ENCODE data around the gene OXNAD1. TPM values are rescaled to one million over a fixed set of nuclear protein-coding genes. Genes with fewer than 3 reads are reported as not detected.
A peak's percentile ranks its signal among the peaks of the same experiment; 100 is the strongest.

OXNAD1 gene
- total RNA-seq, 4 donors from 2014 or later = 11.4 to 14.9 (median 13.1) TPM

DNA sequence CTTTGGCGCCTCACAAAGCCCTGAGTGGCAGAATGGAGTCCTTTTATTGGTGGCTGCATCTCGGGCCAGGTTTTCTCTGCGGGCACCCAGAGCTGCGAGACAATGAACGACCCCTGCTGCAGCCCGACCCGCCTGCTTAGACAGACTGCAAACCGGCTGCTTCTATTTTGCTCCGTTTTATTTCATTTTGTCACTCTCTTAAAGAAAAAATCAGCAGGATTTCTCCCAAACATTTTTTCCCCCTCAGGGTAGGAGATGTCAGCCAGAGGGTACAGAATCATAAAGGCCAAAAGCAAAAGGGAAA, 64.8 kb downstream of the OXNAD1 start:
- Histone ChIP-seq H3K27me3 (no peaks in the 10 kb centered on the region), H3K9me3 (peaks cover 0 to 30% (median 6%) of the 10 kb centered on the region in 4 donors), H3K4me3 (no peak overlapping the region), H3K27ac (peak overlapping the region in 1 of 4 donors; percentile 29), H3K36me3 (peaks cover 0 to 76% (median 0%) of the 10 kb centered on the region in 3 donors), H3K4me1 (peaks cover 0 to 17% (median 0%) of the 10 kb centered on the region in 4 donors)
- no peak for DNase-seq (ENCODE audit: low spot score in 2 of 2)
- TF ChIP-seq EP300 (IDR thresholded peaks at IDR 0.05) (no peak), POLR2A (IDR thresholded peaks at IDR 0.05) (no peak)
- TF ChIP-seq, protein P1, sequence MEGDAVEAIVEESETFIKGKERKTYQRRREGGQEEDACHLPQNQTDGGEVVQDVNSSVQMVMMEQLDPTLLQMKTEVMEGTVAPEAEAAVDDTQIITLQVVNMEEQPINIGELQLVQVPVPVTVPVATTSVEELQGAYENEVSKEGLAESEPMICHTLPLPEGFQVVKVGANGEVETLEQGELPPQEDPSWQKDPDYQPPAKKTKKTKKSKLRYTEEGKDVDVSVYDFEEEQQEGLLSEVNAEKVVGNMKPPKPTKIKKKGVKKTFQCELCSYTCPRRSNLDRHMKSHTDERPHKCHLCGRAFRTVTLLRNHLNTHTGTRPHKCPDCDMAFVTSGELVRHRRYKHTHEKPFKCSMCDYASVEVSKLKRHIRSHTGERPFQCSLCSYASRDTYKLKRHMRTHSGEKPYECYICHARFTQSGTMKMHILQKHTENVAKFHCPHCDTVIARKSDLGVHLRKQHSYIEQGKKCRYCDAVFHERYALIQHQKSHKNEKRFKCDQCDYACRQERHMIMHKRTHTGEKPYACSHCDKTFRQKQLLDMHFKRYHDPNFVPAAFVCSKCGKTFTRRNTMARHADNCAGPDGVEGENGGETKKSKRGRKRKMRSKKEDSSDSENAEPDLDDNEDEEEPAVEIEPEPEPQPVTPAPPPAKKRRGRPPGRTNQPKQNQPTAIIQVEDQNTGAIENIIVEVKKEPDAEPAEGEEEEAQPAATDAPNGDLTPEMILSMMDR (IDR thresholded peaks at IDR 0.05) = no peak
- 53 to 68% methylated on average over 9 of the region's 9 CpGs for WGBS, 2 donors

DNA sequence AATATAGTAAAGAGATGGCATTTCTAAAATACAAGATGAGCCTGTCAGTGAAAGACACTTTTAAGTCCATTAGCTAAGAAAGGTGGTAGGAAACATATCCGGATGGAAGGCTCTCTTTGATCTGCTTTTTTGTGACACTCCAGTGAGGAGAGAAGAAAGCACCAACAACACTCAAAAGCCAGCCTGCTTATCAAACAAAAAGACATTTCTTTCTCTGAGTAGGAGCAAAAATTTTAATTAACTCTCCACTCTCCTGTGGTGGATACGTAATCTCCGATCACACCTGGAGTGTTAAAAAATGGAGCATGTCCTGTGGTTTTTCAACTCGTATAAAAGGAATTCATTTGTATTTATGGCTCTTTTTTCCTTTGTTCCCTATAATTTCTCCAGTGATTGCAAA, 65.3 kb downstream of the OXNAD1 start:
- H3K27me3 ChIP-seq = no peaks in the 10 kb centered on the region
- H3K36me3 ChIP-seq = peaks cover 0 to 78% (median 0%) of the 10 kb centered on the region in 3 donors
- DNase-seq (ENCODE audit: low spot score in 2 of 2) = no peak
- 81 to 85% methylated on average over 4 of the region's 4 CpGs for WGBS, 2 donors
- peaks cover 0 to 17% (median 0%) of the 10 kb centered on the region in 4 donors for H3K4me1 ChIP-seq
- H3K9me3 ChIP-seq = peaks cover 0 to 35% (median 6%) of the 10 kb centered on the region in 4 donors
- TF ChIP-seq POLR2A (IDR thresholded peaks at IDR 0.05) = no peak
- no peak for TF ChIP-seq EP300 (IDR thresholded peaks at IDR 0.05)
- TF ChIP-seq, protein P1 (IDR thresholded peaks at IDR 0.05) = no peak
- no peak overlapping the region for H3K27ac ChIP-seq
- no peak overlapping the region for H3K4me3 ChIP-seq

DNA sequence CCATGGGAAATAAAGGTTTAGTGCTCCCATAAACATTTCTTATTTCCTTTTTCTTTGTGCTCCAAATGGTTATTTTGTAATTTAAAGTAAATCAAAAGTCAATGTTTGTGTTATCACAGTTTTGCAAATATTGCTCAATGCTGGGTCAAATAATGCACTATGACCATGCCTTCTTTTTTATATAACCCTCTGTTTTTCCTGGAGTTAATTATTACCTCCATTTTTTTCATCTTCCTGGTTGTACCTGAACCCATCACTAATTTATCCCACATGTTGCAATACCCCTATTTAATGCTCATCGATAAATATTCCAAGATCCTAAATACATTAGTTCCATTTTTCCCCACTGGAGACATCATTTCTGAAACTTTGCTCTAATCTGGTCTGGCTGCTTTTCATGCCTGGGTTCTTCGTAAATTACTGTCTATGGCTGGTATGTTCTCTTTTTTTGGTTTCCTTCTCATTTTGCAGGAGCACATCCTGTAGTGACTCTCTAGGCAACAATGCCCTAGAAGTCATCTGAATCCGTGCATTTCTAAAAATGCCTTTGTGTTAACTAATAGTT, 66.4 kb downstream of the OXNAD1 start:
- TF ChIP-seq, protein P1 (IDR thresholded peaks at IDR 0.05) = no peak
- TF ChIP-seq EP300 (IDR thresholded peaks at IDR 0.05) = no peak
- no peak for TF ChIP-seq POLR2A (IDR thresholded peaks at IDR 0.05)
- Histone ChIP-seq H3K4me1 (peaks cover 0 to 17% (median 0%) of the 10 kb centered on the region in 4 donors), H3K9me3 (peaks cover 0 to 35% (median 6%) of the 10 kb centered on the region in 4 donors), H3K4me3 (no peak overlapping the region), H3K27ac (no peak overlapping the region), H3K36me3 (peaks cover 0 to 77% (median 0%) of the 10 kb centered on the region in 3 donors), H3K27me3 (no peaks in the 10 kb centered on the region)
- 99 to 100% methylated on average over 3 of the region's 3 CpGs for WGBS, 2 donors
- no peak for DNase-seq (ENCODE audit: low spot score in 2 of 2)

DNA sequence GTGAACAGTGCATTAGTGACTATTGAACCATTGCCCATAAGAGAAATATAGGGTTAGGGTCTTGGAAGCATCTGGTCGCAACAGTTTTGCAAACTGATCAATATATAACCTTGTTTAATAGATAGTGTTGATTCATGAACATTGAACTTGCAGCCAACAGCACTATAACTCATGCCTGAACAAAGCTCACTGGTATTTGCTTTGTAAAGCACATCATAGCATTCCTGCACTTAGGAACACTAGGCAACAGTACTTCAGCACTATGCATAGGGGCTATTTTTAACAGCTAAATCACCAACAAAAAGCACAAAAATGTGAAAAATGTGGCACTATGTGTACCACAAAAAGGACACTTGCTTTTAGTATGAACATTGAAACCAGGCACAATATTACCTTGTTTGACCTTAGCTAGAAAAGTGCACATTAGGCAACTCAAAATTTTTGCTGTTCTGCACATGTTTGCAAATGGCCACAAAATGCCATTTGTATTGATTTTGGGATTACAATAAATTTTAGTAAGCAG, 68.0 kb downstream of the OXNAD1 start:
- no peak overlapping the region for H3K27ac ChIP-seq
- H3K36me3 ChIP-seq = peaks cover 0 to 79% (median 0%) of the 10 kb centered on the region in 3 donors
- no peaks in the 10 kb centered on the region for H3K27me3 ChIP-seq
- TF ChIP-seq POLR2A (IDR thresholded peaks at IDR 0.05) (no peak), EP300 (IDR thresholded peaks at IDR 0.05) (no peak)
- TF ChIP-seq, protein P1 (IDR thresholded peaks at IDR 0.05) = no peak
- H3K4me1 ChIP-seq = peaks cover 0 to 15% (median 0%) of the 10 kb centered on the region in 4 donors
- DNase-seq (ENCODE audit: low spot score in 2 of 2) = no peak
- H3K9me3 ChIP-seq = peaks cover 0 to 35% (median 6%) of the 10 kb centered on the region in 4 donors
- no peak overlapping the region for H3K4me3 ChIP-seq
- WGBS, 2 donors = 88 to 91% methylated on average over 1 of the region's 1 CpG

DNA sequence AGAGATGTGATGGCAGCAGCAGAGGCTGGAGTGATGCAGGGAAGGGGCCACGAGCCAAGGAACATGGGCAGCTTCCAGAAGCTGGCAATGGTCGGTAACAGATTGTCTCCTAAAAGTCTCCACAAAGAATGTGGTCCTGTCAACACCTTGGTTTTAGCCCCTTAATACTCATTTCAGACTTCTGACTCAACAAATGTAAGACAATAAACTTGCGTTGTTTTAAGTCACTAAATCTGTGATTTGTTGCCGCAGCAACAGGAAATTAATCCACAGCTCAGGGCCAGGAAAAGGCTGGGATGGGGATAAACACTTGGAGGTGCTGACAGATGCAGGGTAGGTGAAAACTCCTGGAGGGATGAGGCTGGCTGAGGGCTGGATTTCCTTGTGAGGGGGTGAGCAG, 69.9 kb downstream of the OXNAD1 start:
- TF ChIP-seq EP300 (IDR thresholded peaks at IDR 0.05) = no peak
- TF ChIP-seq, protein P1 (IDR thresholded peaks at IDR 0.05) = no peak
- no peak for TF ChIP-seq POLR2A (IDR thresholded peaks at IDR 0.05)
- no peak overlapping the region for H3K27ac ChIP-seq
- peaks cover 0 to 22% (median 0%) of the 10 kb centered on the region in 4 donors for H3K4me1 ChIP-seq
- no peak overlapping the region for H3K4me3 ChIP-seq
- DNase-seq (ENCODE audit: low spot score in 2 of 2) = no peak
- WGBS, 2 donors = 75 to 79% methylated on average over 4 of the region's 4 CpGs
- peaks cover 0 to 35% (median 6%) of the 10 kb centered on the region in 4 donors for H3K9me3 ChIP-seq
- H3K36me3 ChIP-seq = peaks cover 0 to 62% (median 0%) of the 10 kb centered on the region in 3 donors
- no peaks in the 10 kb centered on the region for H3K27me3 ChIP-seq
